Hematopoietic multipotent progenitor cell treated with erythropoietin and hydrocortisone succinate and interleukin-3 and kit ligand, for 8 days (in vitro differentiated cells): ENCODE results near the gene TFB1M.
A peak's percentile ranks its signal among the peaks of the same experiment; 100 is the strongest.

ENCODE experiments used
- DNase-seq: peaks from one replicate; pipeline ENCODE4 v3.0.0-alpha.2; 2015

The TFB1M gene

GRCh38 chr6:155261111-155261900 is 53.0 kb downstream of the TFB1M start:
- DNase-seq, result no peak

- no peak for DNase-seq
Measured at GRCh38 chr6:155260686-155261085, 53.6 kb downstream of the TFB1M start.

- no peak for DNase-seq
Measured at GRCh38 chr6:155259897-155260296, 54.4 kb downstream of the TFB1M start.

GRCh38 chr6:155259204-155259603 is 55.1 kb downstream of the TFB1M start:
- DNase-seq, result no peak

GRCh38 chr6:155257796-155258195 is 56.5 kb downstream of the TFB1M start:
- DNase-seq, result no peak

GRCh38 chr6:155256122-155256795 is 58.0 kb downstream of the TFB1M start:
- DNase-seq, result no peak

GRCh38 chr6:155254139-155254538 is 60.1 kb downstream of the TFB1M start:
- no peak for DNase-seq

GRCh38 chr6:155253337-155253736 is 60.9 kb downstream of the TFB1M start:
- DNase-seq, result no peak

- no peak for DNase-seq
Measured at GRCh38 chr6:155252581-155252980, 61.7 kb downstream of the TFB1M start.

- no peak for DNase-seq
Measured at GRCh38 chr6:155250701-155251381, 63.4 kb downstream of the TFB1M start.

- DNase-seq, result peak; percentile 22
Measured at GRCh38 chr6:155248008-155249001, 66.0 kb downstream of the TFB1M start.

GRCh38 chr6:155247618-155248007 is 66.7 kb downstream of the TFB1M start:
- DNase-seq, result no peak

GRCh38 chr6:155246825-155247224 is 67.5 kb downstream of the TFB1M start:
- DNase-seq, result no peak

- no peak for DNase-seq
Measured at GRCh38 chr6:155245831-155246230, 68.5 kb downstream of the TFB1M start.

- DNase-seq, result no peak
Measured at GRCh38 chr6:155245193-155245592, 69.1 kb downstream of the TFB1M start.

- no peak for DNase-seq
Measured at GRCh38 chr6:155244434-155244833, 69.8 kb downstream of the TFB1M start.

- no peak for DNase-seq
Measured at GRCh38 chr6:155241966-155242365, 72.3 kb downstream of the TFB1M start.

GRCh38 chr6:155240905-155241600 is 73.2 kb downstream of the TFB1M start:
- no peak for DNase-seq

GRCh38 chr6:155237613-155238012 is 76.7 kb downstream of the TFB1M start:
- DNase-seq, result no peak

GRCh38 chr6:155235087-155235486 is 79.2 kb downstream of the TFB1M start:
- DNase-seq, result no peak

- DNase-seq, result no peak
Measured at GRCh38 chr6:155234687-155235086, 79.6 kb downstream of the TFB1M start.

GRCh38 chr6:155234167-155234566 is 80.1 kb downstream of the TFB1M start:
- DNase-seq, result no peak
